ENCODE data around the gene SV2B. TPM values are rescaled to one million over a fixed set of nuclear protein-coding genes. Genes with fewer than 3 reads are reported as not detected.

SV2B gene
- total and polyA plus RNA-seq, 8 donors: 0.06 to 1.7 (median 0.23) TPM; not detected in 3

GRCh38 chr15:91290553-91290952 lies 190.5 kb downstream of the SV2B start:
- 92 to 96% (median 93%) methylated on average over 6 of the region's 6 CpGs for WGBS, 5 donors
- no peaks in the 10 kb centered on the region for H3K36me3 ChIP-seq
- H3K4me3 ChIP-seq: no peak overlapping the region
- no peak for TF ChIP-seq EP300 (IDR thresholded peaks at IDR 0.05)
- TF ChIP-seq CTCF (IDR thresholded peaks at IDR 0.05): no peak
- no peak for TF ChIP-seq POLR2AphosphoS5 (IDR thresholded peaks at IDR 0.05)
- TF ChIP-seq POLR2A (IDR thresholded peaks at IDR 0.05): no peak
- H3K27ac ChIP-seq: no peak overlapping the region
- H3K4me1 ChIP-seq: no peaks in the 10 kb centered on the region
- DNase-seq: no peak
- intact Hi-C loops (cut with DNase I; ENCODE audit: low total_unique reads): loop anchor here (10.0 kb wide), 1 partner anchor 554 kb away; no protein-coding TSS in a partner anchor
- H3K9me3 ChIP-seq: no peaks in the 10 kb centered on the region
- peaks cover 0 to 20% (median 0%) of the 10 kb centered on the region in 3 donors for H3K27me3 ChIP-seq

GRCh38 chr15:91291673-91292072 lies 191.6 kb downstream of the SV2B start:
- 54 to 66% (median 63%) methylated on average over 3 of the region's 3 CpGs for WGBS, 5 donors
- Histone ChIP-seq H3K9me3 (no peaks in the 10 kb centered on the region), H3K27ac (no peak overlapping the region), H3K36me3 (no peaks in the 10 kb centered on the region), H3K4me1 (no peaks in the 10 kb centered on the region), H3K4me3 (no peak overlapping the region), H3K27me3 (peaks cover 0 to 30% (median 7%) of the 10 kb centered on the region in 3 donors)
- DNase-seq: peak in 1 of 2 donors; percentile 39
- TF ChIP-seq CTCF (IDR thresholded peaks at IDR 0.05): no peak
- TF ChIP-seq EP300 (IDR thresholded peaks at IDR 0.05): no peak
- no peak for TF ChIP-seq POLR2A (IDR thresholded peaks at IDR 0.05)
- no peak for TF ChIP-seq POLR2AphosphoS5 (IDR thresholded peaks at IDR 0.05)
- intact Hi-C loops (cut with DNase I; ENCODE audit: low total_unique reads): loop anchor here (10.0 kb wide), 1 partner anchor 553 kb away; no protein-coding TSS in a partner anchor

GRCh38 chr15:91294344-91294743 lies 194.3 kb downstream of the SV2B start:
- no peaks in the 10 kb centered on the region for H3K4me1 ChIP-seq
- no peaks in the 10 kb centered on the region for H3K9me3 ChIP-seq
- H3K4me3 ChIP-seq: no peak overlapping the region
- peaks cover 0 to 32% (median 14%) of the 10 kb centered on the region in 3 donors for H3K27me3 ChIP-seq
- no peaks in the 10 kb centered on the region for H3K36me3 ChIP-seq
- intact Hi-C loops (cut with DNase I; ENCODE audit: low total_unique reads): loop anchor here (10.0 kb wide), 1 partner anchor 550 kb away; no protein-coding TSS in a partner anchor
- DNase-seq: no peak
- 64 to 77% (median 74%) methylated on average over 1 of the region's 1 CpG for WGBS, 5 donors
- TF ChIP-seq POLR2A (IDR thresholded peaks at IDR 0.05) (no peak), POLR2AphosphoS5 (IDR thresholded peaks at IDR 0.05) (no peak), EP300 (IDR thresholded peaks at IDR 0.05) (no peak), CTCF (IDR thresholded peaks at IDR 0.05) (no peak)
- no peak overlapping the region for H3K27ac ChIP-seq

GRCh38 chr15:91294795-91295194 lies 194.7 kb downstream of the SV2B start:
- TF ChIP-seq POLR2A (IDR thresholded peaks at IDR 0.05) (no peak), EP300 (IDR thresholded peaks at IDR 0.05) (no peak), CTCF (IDR thresholded peaks at IDR 0.05) (no peak), POLR2AphosphoS5 (IDR thresholded peaks at IDR 0.05) (no peak)
- Histone ChIP-seq H3K27me3 (peaks cover 0 to 35% (median 14%) of the 10 kb centered on the region in 3 donors), H3K4me3 (no peak overlapping the region), H3K36me3 (no peaks in the 10 kb centered on the region), H3K4me1 (no peaks in the 10 kb centered on the region), H3K9me3 (no peaks in the 10 kb centered on the region), H3K27ac (no peak overlapping the region)
- DNase-seq: no peak
- WGBS, 5 donors: 58 to 80% (median 70%) methylated on average over 5 of the region's 5 CpGs
- intact Hi-C loops (cut with DNase I; ENCODE audit: low total_unique reads): loop anchor here (5.0 to 10.0 kb wide), 2 partner anchors 550 to 793 kb away; no protein-coding TSS in a partner anchor

Measured in stomach (tissue), 9 donors.